HG02981 (cell line): ENCODE measurements around the gene PHF19.

Experiments used
- ATAC-seq: cut with Tn5 transposase; IDR thresholded peaks from one replicate; pipeline ENCODE4 v1.9.1; 2021; ENCODE audit warnings: mild to moderate bottlenecking, moderate library complexity; ENCODE audit not compliant: unreplicated experiment

Gene PHF19

GRCh38 chr9:120855827-120856670 lies 20.9 kb downstream of the PHF19 start:
- no peak for ATAC-seq

DNA sequence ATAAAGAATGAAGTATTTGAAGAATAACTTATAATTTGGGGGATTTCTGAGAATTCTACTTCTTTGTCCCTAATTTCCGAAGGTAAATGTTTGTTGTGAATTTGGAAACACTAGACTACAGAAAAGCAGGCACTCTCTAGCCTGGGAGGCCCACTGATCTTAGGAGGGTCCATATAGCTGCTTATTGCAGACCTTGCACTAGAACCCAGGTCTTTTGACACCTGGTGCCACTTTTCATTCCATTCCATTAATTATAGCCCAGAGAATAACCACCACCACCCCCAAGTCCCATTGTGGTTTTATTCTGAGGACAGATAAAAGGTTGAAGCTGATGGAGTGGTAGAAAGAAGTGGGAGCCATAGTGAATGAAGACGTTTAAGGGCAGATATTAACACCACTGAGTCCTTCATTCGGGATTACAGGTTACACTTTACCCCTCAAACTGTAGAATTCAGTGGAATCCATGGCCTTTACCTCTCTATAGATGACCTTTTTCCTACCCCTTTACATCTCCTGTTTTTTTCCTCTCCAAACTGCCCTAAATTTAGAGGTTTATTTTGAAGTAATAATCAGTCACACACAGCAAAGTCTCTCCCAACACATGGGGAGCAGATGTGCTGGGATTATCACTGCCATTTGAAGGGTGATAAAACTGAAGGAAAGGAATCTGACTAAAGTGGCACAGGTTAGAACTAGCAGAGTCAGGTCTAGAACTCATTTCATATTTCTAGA lies 22.2 kb downstream of the PHF19 start:
- ATAC-seq = no peak

DNA sequence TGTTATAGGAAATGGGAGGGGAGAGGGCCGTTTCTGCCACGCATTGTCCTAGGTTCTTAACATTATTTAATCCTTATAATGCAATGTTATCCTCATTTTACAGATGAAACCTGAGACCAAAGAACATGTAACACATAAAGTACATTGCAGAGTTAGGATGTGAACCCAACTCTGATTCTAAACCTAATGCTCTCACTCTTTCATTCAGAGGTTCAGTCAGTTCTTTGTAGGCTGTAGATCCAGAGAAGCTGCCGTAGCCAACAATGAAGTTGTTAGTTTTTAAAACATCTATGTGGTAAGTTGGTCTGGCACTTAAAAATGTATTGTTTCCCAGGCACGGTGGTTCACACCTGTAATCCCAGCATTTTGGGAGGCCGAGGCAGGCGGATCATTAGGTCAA lies 23.8 kb downstream of the PHF19 start:
- no peak for ATAC-seq

DNA sequence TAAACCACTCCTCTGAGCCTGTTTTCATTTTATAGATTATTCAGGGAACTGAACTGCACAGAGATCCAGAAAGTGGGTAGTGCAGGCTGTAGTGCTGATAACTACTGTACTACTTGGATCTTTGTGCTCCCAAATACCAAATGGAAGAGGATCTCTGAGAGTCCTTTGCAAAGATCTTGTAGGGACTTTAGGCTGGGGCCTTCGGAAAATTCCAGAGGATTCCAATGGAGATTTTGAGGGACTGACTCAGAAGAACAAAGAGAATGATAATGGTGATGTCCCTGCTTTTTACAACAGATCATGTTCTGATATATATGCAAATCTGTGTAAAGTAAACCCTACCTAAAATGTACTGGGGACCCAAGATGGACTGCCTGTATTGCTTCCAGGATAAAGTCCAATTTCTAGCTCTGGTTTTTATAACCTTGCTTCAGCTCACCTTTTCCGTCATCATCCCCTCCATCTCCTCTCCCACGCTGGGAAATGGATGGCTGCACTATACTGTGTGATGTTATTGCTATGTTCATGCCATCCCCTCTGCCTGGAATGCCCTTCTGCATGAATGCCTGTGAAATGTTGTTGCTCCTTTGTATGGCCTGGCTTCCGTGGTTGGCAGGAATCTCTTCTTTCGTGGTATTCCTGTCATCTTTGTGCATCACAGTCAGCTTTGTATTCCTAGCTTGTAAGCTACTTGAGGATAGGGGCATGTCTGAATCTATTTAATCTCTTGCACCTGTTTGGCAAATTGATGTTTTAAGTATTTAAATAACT lies 24.6 kb downstream of the PHF19 start:
- ATAC-seq = no peak

DNA sequence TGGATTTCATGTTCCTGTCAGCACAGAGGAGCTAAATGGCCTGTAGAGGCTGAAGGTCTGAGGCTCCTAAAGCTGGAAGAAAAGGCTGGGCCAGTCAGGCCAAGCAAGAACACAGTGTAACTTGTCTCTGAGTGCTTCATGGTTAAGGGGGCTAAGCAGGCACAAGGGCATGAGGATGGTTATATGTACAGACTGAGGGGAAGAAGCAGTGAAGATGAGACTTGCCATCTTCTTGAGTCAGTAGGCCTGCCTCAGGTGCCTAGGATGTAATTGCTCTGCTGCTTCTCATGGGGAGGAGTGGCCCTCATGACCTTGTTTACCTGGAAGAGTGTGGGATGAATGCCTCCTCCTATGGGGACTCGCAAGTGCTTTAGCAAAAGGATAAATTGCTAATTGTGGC lies 25.5 kb downstream of the PHF19 start:
- no peak for ATAC-seq

- ATAC-seq = no peak
These were observed 26.7 kb downstream of the PHF19 start for GRCh38 chr9:120850315-120850714.

- ATAC-seq = no peak
These were observed 30.1 kb downstream of the PHF19 start for GRCh38 chr9:120846906-120847305.

GRCh38 chr9:120846251-120846889 lies 30.6 kb downstream of the PHF19 start:
- ATAC-seq = no peak

GRCh38 chr9:120845255-120845654 lies 31.7 kb downstream of the PHF19 start:
- ATAC-seq = no peak

DNA sequence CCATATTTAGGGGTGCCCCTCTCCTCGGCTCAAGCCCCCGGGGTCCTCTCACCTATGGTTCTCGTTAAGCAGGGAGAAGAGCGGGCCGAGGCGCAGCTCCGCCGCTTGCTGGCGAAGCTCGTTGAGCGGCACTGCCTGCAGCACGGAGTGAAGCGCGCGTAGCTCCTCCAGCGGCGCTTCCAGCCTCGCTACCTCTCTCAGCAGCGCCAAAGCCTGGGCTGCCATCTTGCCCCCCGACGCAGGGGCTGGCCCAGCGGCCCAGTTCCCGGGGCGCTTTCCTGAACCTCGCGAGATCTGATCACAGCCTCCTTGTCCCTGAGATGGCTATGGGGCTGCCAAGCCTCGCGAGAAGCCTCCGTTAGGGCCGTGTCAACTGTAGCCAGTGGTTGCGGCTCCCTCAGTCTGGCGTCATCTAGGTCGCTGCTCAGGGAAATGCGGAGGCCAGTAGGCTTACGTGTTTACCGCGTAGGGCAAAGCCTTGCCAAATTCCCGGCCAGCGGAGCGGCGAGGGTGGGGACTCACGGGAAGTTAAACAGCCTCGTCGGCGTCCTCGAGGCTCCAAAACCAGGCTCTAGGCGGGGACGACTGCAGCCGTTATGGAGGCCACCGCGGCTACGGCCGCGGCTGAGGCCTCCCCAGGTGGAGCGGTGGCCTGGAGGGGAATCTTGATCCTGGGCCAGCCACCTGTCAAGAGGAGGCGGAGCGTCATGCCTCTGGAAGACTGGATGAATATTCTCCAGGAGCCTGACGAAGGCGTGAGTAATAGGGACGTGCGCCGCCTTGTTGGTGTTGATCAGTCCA lies 34.1 kb downstream of the PHF19 start, which contains the start of gene PSMD5:
PSMD5 (minus strand) TSS at position 238 of the 801 bp plus-strand sequence; CDS start at position 225, 13 bp downstream.
- peak; percentile 99 for ATAC-seq

DNA sequence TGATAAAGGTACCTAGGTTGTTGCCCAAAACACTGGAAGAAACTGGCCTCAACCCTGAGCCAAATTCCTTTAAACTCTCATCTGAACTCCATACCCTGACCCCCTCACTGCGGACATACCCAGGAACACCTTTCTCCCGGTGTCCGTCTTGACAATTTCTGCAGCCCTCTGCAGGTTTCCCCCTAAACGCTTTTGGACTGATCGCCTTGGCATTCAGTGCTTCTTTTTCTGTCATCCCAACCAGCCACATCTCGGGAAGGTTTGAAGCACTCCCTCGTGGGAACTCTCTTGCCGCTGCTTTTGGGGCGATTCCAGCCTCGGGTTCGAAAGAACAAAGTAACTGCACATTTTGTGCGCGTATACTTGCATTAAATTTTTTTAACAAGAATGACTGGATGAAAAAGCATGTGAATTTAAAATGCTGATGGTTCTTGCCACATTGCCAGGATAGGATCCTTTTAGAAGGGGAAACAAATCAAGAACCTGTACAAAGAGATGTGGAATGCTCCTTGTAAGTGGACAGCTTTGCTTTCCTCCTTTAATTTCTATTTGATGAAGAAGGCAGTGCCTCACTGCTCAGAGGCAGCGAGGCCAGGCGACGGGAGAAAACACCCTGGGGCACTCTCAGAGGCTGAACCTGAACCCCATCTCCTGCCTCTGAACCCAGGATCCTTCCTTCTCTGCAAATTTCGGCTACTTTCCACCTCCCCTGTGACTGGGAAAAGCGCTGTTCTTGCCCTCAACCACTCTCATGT lies 34.9 kb downstream of the PHF19 start:
- ATAC-seq = no peak

GRCh38 chr9:120839146-120839545 lies 37.8 kb downstream of the PHF19 start:
- ATAC-seq = no peak

DNA sequence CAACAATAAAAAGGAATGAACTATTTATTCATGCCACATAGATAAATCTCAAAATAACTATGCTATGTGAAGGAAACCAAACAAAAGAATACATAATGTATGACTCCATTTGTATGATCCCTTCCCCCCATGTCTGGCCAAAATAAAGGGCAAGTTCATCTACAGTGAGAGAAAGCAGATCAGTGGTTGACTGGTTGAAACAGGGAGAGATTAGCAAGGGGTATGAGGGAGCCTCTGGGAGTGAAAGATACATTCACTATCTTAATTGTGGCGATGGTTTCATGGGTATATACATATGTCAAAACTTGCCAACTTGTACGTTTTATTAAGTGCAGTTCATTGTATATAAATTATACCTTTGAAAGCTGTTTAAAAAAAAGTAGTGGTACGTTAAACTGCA lies 39.1 kb downstream of the PHF19 start:
- ATAC-seq = no peak

DNA sequence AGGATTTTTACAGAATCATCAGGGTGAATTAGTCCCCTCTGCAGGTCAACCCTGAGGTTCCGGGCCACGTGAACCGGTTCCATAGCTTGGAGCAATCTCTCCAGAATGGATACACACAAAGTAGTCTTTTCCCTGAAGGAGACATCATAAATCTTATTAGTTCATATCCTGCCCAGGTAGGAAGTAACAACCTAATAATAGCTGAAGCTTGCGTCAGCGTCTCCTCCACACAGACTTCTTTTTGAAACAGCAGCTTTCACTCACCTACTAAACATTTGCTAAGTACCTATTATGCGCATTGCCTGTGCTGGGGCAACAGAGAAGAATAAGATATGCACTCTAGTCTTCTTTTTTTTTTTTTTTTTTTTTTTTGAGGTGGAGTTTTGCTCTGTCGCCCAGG lies 43.7 kb downstream of the PHF19 start:
- ATAC-seq = no peak

GRCh38 chr9:120832807-120833206 lies 44.2 kb downstream of the PHF19 start:
- ATAC-seq = no peak

- no peak for ATAC-seq
These were observed 46.1 kb downstream of the PHF19 start for GRCh38 chr9:120830865-120831264.

DNA sequence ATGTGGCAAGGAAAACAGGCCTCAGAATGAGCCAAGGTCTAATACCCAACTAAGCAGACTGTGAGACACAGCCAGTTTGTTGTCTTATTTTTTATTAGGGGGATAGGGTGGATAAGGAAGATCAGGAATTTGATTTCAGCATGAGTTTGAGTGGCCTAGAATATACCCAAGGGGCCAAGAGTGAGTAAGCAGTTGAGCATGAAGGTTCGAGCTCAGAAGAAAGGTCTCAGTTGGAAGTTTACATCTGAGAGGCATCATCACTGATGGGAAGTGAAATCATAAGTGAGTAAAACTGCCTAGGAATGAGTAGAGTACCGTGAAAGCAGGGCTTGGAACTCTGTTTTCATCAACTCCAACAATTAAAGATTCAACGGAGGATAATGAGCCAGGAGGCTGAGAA lies 46.8 kb downstream of the PHF19 start:
- no peak for ATAC-seq

DNA sequence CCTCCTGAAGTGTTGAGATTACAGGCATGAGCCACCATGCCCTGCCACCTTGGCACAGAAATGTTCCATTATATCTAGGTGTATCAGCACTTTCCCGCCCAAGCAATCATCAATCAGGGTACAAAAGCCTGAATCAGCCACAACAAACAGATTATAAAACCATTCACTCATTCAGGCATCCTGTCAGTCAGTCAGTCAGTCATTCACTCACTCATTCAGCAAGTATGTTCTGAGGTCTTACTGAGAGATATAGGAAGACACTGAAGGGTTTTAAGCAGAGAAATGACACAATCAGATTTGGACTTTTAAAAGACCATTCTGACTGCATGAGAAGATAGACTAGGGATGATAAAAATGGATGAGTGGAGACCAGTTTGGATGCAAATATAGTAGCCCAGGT lies 47.3 kb downstream of the PHF19 start:
- no peak for ATAC-seq

- no peak for ATAC-seq
These were observed 56.9 kb downstream of the PHF19 start for GRCh38 chr9:120820095-120820494.
